ENCODE data around the gene CREBZF.
"Not testable (repeated sequence)": the region's sequence is repeated elsewhere in the genome, so short reads cannot be mapped to it uniquely, and the experiment has no call there.

CREBZF gene

DNA sequence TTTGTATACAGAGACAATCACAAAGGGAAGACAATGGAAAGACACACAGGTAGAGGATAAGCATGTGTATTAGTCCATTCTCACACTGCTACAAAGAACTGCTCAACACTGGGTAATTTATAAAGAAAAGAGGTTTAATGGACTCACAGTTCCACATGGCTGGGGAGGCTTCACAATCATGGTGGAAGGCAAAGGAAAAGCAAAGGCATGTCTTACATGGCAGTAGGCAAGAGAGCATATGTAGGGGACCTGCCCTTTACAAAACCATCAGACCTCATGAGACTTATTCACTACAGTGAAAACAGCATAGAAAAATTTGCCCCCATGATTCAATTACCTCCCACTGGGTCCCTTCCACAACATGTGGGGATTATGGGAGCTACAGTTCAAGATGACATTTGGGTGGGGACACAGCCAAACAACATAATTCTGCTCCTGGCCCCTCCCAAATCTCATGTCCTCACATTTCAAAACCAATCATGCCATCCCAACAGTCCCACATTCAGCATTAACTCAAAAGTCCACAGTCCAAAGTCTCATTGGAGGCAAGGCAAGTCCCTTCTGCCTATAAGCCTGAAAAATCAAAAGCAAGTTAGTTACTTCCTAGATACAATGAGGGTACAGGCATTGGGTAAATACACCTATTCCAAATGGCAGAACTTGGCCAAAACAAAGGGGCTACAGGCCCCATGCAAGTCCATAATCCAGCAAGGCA lies 6.2 kb upstream of the CREBZF start:
- DNase-seq (ENCODE audit: low read depth) = not testable (repeated sequence)

DNA sequence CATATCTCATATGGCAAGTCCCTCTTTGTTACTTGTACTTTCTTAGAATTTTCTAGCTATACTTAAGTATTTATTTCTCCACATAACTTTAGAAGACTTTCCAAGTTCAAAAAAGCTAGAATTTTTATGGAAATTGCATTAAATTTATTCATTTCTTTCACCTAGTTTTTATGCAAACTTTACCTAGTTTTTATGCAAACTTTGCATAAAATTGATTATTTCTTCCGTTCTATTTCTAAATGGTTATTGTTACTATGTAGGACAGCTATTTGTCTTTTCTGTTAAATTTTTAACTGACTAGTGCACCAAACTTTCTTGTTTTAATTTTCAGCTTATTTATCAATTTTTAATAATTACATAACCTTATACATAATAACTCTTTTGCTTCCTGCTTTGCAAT lies 3.2 kb upstream of the CREBZF start:
- no peak for DNase-seq (ENCODE audit: low read depth)

- DNase-seq (ENCODE audit: low read depth) = no peak
Observed at GRCh38 chr11:85666687-85667086, 1.8 kb upstream of the CREBZF start.

GRCh38 chr11:85665733-85666132 lies 804 bp upstream of the CREBZF start:
- DNase-seq (ENCODE audit: low read depth) = no peak

DNA sequence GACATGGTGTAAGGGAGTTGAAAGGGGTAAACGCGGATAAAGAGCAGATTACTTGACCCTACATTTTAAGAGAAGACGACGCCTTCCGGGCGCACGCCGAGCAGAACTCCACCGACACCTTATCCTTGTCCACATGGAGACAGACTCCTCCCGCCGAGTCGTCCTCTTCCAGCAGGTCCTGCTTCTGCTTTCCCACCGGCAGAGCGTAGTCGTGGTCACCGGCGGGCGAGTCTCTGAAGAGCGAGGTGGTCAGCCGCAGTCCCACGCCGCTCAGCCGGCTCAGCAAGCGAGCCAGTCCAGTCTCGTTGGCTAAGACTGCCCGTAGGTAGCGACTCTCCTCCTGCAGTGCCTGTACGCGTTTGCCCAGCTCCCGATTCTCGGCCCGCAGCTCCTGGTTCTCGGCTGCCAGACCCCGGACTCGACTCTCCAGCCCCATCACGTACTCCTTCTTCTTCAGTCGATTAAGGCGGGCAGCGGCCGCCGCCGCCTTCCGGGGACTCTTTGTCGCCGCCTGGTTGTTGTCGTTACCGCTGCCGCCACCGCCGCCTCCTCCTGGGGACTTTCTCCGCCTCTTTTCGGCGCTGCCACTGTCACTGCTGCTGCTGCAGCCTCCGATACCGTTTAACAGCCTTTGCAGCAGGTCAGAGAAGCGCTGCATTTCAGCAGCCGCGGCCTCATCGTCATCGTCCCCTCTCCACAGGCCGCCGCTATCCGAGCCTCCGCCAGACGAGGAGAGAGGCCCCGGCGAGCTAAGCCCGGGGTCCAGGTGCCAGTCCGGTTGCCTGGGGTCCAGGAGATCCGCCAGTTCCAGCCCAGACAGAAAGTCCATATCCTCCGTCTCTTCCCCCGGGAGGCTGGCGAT lies 945 bp downstream of the CREBZF start:
- peak; percentile 68 for DNase-seq (ENCODE audit: low read depth)

DNA sequence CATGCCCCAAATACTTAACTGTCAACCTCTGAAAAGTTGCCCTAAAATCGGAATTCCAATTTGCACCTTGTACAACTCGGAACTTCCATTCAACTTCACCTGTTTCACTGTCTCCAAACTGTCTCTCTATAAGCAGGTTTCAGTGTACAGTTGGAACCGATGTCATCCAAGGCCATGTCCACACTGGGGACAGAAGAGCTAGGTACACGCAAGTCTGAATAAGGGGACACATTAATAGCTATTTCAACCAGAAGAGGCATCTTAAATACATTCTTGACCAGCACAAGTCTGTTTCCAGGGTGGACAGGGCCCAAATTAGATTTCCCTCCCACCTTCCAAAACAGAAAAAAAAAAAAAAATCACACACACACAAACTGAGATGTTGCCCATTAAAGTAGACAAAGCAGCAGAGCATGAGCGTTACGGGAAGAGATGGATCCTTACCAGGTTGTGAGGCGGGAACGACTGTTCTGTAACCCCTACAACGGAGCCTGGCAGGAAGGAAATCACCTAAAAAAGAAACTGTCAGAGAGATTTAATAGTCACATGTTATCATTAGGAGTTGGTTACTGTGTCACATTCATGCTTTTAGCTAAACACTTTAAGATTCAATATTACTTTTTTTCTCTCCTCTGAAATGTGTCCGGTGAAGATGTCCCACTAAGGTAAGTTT lies 1.7 kb downstream of the CREBZF start:
- DNase-seq (ENCODE audit: low read depth) = no peak

DNA sequence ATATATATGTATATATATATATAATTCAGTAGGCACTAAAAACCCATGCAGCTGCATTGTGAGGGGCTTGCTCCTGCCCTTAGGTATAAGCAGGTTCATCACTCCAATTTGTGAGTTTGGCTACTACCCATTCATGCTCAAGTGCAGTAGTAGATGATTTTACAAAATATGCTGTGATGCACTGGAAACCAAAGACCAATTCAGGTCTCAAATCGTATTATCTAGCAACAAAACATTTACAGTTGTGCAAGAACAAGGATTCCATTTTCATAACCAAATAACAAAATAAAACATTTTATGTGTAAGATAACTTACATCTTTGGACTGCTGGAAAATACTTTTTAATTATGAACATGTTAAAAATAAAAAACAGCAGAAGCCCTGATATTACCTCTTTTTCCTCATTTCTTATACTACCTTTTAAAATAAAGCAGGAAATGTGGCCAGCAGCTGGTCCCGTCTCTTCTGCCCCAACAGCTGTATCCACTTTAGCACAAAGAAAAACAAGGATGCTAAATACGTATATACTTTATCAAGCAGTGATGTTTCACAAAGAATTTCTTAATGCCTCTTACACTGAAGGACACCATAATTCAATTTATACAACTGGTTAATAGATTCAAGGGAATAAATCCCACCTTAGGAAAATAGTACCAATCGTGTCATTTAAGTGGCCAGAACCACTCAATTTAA lies 2.8 kb downstream of the CREBZF start:
- no peak for DNase-seq (ENCODE audit: low read depth)

DNA sequence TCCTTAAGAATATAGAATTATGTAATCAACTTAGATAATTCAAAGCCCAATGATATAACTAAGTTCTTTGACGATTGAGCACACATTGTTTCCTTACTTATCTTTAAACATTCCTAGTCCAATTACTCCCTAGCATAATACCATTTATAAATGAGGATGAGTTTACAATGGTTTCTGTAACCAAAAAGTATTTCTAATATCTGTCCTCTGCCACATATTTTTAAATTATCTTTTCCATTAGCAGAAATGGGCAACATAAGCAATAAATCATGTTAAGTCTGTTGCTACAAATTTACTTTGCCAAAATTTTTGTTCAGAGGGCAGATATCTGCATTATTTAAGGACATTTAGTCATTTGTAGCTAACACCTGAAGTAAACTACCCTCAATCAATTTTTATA lies 6.7 kb downstream of the CREBZF start:
- no peak for DNase-seq (ENCODE audit: low read depth)

DNA sequence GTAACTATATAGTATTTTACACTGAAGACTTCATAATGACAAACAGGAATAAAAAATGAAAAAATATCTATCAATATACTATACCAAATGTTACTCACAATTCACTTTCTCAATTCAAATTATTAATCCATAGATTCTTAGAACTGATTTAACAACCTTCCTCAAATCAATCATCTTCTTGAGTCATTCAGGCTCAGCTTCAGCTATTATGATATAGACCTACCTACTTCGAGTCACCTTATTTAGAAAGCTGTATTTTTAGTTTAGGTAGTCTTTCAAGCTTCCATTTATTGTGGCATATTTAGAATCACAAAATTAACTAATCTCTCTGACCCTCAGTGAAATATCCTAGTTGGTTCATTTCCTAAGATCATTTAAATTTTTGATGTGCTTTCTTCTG lies 8.2 kb downstream of the CREBZF start:
- no peak for DNase-seq (ENCODE audit: low read depth)

GRCh38 chr11:85654343-85654742 lies 10.6 kb downstream of the CREBZF start:
- DNase-seq (ENCODE audit: low read depth) = not testable (repeated sequence)

DNA sequence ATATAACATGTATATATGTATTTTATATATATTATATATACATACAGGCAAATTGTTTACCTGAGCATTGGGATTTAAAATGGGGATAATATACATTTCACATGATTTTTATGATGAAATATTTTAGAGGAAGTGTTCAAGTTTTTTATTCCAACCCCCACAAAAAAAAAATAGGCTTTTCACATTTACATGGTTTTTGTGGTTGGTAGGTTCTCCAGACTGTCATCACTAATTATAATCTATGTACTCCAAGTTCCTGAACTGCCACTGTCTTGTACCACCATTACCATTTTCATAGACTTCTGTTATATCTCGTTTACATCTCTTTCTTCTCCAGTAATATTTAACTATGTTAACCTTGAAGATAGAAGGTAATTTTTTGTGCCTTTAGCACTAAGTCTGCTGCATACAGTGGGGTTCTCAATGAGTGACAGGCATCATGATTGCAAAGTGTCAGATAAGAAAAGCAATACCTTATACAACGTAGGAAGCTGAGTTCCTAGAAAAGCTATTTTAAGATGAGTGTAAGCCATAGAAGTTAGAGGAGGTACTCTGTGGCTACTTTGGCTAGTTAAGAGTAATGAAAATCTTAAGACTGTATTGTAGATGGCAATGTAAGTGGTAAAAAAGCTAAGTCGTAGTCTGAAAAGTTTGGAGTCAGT lies 12.0 kb downstream of the CREBZF start:
- DNase-seq (ENCODE audit: low read depth) = no peak

- no peak for DNase-seq (ENCODE audit: low read depth)
Observed at GRCh38 chr11:85651118-85651517, 13.8 kb downstream of the CREBZF start.

- DNase-seq (ENCODE audit: low read depth) = peak; percentile 86
Observed at GRCh38 chr11:85647604-85648299, 17.2 kb downstream of the CREBZF start, which contains the start of gene TMEM126A. Gene TMEM126A, plus strand, starts transcription at chr11:85647967. Its CDS starts 2,289 bp downstream, at chr11:85650256.

DNA sequence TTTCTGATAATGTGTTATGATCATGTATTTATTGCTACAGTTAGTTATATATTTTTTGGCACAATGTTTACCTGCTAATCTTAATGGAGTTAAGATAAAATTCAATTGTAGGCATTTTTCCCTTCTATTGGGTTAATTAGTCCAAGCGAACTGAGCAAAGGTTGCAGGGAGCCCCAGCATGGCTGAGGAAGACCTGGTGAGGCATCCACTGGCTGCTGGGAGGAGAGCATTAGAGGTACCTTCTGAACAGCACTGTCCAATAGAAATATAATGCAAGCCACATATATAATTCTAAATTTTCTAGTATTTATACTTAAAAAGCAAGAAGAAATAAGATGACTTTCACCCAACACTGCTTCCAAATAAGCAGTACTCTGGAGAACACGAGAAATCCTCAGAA lies 17.9 kb downstream of the CREBZF start:
- DNase-seq (ENCODE audit: low read depth) = no peak

GRCh38 chr11:85643191-85643614 lies 21.7 kb downstream of the CREBZF start:
- no peak for DNase-seq (ENCODE audit: low read depth)

GRCh38 chr11:85634747-85635146 lies 30.2 kb downstream of the CREBZF start:
- DNase-seq (ENCODE audit: low read depth) = no peak

DNA sequence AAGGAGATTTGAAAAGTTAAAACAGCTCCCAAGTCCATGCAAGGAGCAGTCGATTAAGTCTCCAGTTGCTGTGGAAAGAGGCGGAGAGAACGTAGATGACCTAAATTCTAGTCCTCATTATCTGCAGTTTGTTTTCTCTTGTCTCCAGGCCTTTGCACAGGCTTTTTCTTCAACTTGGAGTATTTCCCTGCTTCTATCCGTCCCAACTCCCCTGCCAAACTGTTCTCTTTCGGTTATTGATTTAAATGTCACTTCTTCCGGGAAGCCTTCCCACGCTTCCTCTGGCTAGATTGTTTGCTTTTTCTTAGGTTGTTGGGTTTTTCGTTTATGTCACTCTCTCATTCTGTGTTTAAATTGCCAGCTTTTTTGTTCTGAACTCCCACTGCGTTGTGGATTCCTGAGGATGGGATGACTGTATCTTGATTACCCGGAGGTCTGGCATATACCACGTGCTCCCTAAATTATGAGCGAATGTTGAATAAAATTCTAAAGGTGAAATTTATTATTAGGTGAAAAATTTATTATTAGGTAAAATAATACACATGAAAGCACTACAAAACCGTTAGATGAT lies 36.1 kb downstream of the CREBZF start:
- DNase-seq (ENCODE audit: low read depth) = no peak

- peak; percentile 74 for DNase-seq (ENCODE audit: low read depth)
Observed at GRCh38 chr11:85627998-85628770, 36.7 kb downstream of the CREBZF start, which contains the start of gene TMEM126B. Gene TMEM126B, plus strand, starts transcription at chr11:85628593. Its CDS starts 15 bp downstream, at chr11:85628608.

DNA sequence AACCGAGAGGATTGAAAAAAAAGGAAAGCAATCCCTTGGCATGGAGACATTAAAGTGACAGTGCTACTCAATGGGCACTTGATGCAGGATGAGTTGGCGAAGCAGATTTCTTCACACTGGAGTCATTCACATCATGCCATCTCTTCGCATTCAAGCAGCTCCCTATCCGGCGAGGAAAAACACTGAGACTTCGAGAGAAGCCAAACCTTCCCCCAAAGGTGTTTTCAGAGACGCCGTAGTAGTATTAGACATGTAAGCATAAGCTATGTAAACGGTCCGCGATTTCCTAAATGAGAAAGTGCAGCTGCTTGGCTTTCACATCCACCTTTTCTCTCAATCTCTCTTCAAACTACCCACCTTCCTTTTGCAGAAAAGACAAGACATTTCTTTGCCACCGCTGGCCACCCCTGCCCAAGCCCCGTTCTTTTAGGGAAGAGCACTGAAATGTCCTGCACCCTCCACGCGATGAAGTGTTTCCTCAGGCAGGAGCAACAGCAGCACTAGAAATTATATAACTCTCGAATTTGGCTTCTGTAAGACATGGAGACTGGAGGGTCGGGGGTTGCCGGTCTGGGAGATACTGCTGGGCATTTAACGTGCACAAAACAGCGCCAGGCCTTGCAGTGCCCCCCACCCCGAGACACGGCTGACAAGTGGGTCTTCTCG lies 37.5 kb downstream of the CREBZF start, which contains the start of gene DLG2:
Gene DLG2 (minus strand): TSS at position 13 of the 666 bp plus-strand sequence.
- DNase-seq (ENCODE audit: low read depth) = peak; percentile 14

Data from stimulated activated CD8-positive, alpha-beta memory T cell treated with anti-CD3 and anti-CD28 coated beads, Interleukin-15, amount 100 ng/mL, for 24 hours (primary cell).